Testis (tissue), 3 donors: ENCODE results near the gene SMOC2. TPM values are rescaled to one million over a fixed set of nuclear protein-coding genes. Genes with fewer than 3 reads are reported as not detected.

Source experiments
- DNase-seq: peaks from one replicate; pipeline ENCODE4 v3.0.0-alpha.2; 2019
- H3K27ac ChIP-seq, 2 donors: fragments of 200-600 bp; sonication (generic); one replicate each; pipeline ENCODE4 v1.5.1; 2019
- H3K27me3 ChIP-seq: fragments of 200-600 bp; sonication (generic); one replicate; pipeline ENCODE4 v1.5.1; 2019
- H3K36me3 ChIP-seq: fragments of 200-600 bp; sonication (generic); one replicate; pipeline ENCODE4 v1.5.1; 2017; ENCODE audit warnings: low read depth; ENCODE audit errors: missing control alignments
- H3K4me1 ChIP-seq: fragments of 200-600 bp; sonication (generic); one replicate; pipeline ENCODE4 v1.5.1; 2019
- H3K4me3 ChIP-seq, 2 donors: fragments of 200-600 bp; sonication (generic); one replicate each; pipeline ENCODE4 v1.5.1; 2017 to 2019
- H3K9me3 ChIP-seq: fragments of 200-600 bp; sonication (generic); one replicate; pipeline ENCODE4 v1.5.1; 2017
- CTCF ChIP-seq, 3 experiments: fragments of 450-650 bp in 2 of 3; fragments of 200-600 bp in 1 of 3; sonication (generic) in 1 of 3; IDR thresholded peaks; one replicate each; pipeline ENCODE4 v1.5.1; 2016 to 2019; ENCODE audit warnings: antibody characterized with exemption in 3 of 3, mild to moderate bottlenecking in 2 of 3, moderate library complexity in 1 of 3
- POLR2A ChIP-seq: fragments of 450-650 bp; IDR thresholded peaks from one replicate; pipeline ENCODE4 v1.6.1; 2017; ENCODE audit warnings: antibody characterized with exemption, mild to moderate bottlenecking, moderate library complexity
- WGBS, 2 donors: methylation state at CpG; one replicate each; pipeline ENCODE4 v1.1.5; 2018; 5-methylcytosine and 5-hydroxymethylcytosine counted together
- intact Hi-C: fragments of 100-400 bp; cut with DNase I; formaldehyde crosslinking; loops from one replicate; pipeline ENCODE4 v1.15.1; 2023; ENCODE audit warnings: low total_unique reads
- polyA plus RNA-seq: library from polyadenylated mRNA; stranded (reverse); fragments of 350-450 nt; fragmentation: Illumina TruSeq; extraction: RNeasy Lipid Tissue Mini Kit (QIAGEN cat#74804); gene quantifications from one replicate; pipeline ENCODE4 v1.2.3, GENCODE V29; 2014; ENCODE audit warnings: low read depth, low replicate concordance; ENCODE audit not compliant: insufficient read depth
- total RNA-seq, 2 donors: library from RNA; depleted of rRNA; stranded (reverse); fragments of >200 nt; gene quantifications; one replicate each; pipeline ENCODE4 v1.2.3, GENCODE V29; 2016

The SMOC2 gene
- total and polyA plus RNA-seq, 3 donors from 2014 or later, result 78.4 to 140 (median 110) TPM

GRCh38 chr6:168575346-168576098 is 134.5 kb downstream of the SMOC2 start:
- intact Hi-C loops, result no loop called here
- no peak overlapping the region for H3K4me3 ChIP-seq

GRCh38 chr6:168576388-168576787 is 135.4 kb downstream of the SMOC2 start:
- intact Hi-C loops, result no loop called here
- Histone ChIP-seq H3K27me3 (no peaks in the 10 kb centered on the region), H3K4me1 (peaks cover 39% of the 10 kb centered on the region), H3K36me3 (no peaks in the 10 kb centered on the region), H3K27ac (peak overlapping the region in 1 of 2 donors; percentile 22), H3K4me3 (no peak overlapping the region), H3K9me3 (no peaks in the 10 kb centered on the region)
- no peak for DNase-seq
- WGBS, 2 donors, result 89 to 98% methylated on average over 14 of the region's 14 CpGs
- no peak for TF ChIP-seq CTCF (IDR thresholded peaks at IDR 0.05)
- TF ChIP-seq POLR2A, result no peak

More at GRCh38 chr6:168575346-168576098, 134.5 kb downstream of the SMOC2 start:
- 92 to 93% methylated on average over 15 of the region's 15 CpGs for WGBS, 2 donors
- Histone ChIP-seq H3K4me1 (peaks cover 39% of the 10 kb centered on the region), H3K27me3 (no peaks in the 10 kb centered on the region), H3K36me3 (no peaks in the 10 kb centered on the region), H3K9me3 (no peaks in the 10 kb centered on the region), H3K27ac (peak overlapping the region in 1 of 2 donors; percentile 55)
- no peak for DNase-seq
- TF ChIP-seq POLR2A, result no peak
- TF ChIP-seq CTCF (IDR thresholded peaks at IDR 0.05), result no peak

DNA sequence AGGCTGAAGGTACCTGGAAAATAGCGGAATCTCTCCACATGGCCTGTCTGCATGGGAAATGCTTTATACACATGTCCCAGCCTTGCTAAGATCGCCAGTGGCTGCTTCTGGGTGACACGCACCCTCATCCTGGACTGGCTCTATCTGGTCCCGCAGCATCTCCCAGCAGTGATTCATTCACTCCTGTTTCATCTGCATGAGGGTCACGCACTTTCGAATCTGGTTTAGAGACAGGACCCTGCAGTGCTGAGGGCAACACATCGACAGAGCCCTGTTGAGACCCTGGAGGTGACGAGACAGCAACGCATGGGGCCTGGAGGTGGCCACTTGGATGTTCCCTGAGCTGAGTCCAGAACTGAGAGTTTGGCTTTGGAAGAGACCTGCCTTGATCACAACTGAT is 136.5 kb downstream of the SMOC2 start:
- no peak overlapping the region for H3K4me3 ChIP-seq
- H3K27ac ChIP-seq, result peak overlapping the region in 1 of 2 donors; percentile 17
- no peak for TF ChIP-seq POLR2A
- TF ChIP-seq CTCF (IDR thresholded peaks at IDR 0.05), result no peak
- DNase-seq, result no peak
- H3K9me3 ChIP-seq, result no peaks in the 10 kb centered on the region
- H3K36me3 ChIP-seq, result no peaks in the 10 kb centered on the region
- H3K4me1 ChIP-seq, result peaks cover 39% of the 10 kb centered on the region
- WGBS, 2 donors, result 97% methylated on average over 9 of the region's 9 CpGs
- H3K27me3 ChIP-seq, result no peaks in the 10 kb centered on the region
- intact Hi-C loops, result no loop called here

DNA sequence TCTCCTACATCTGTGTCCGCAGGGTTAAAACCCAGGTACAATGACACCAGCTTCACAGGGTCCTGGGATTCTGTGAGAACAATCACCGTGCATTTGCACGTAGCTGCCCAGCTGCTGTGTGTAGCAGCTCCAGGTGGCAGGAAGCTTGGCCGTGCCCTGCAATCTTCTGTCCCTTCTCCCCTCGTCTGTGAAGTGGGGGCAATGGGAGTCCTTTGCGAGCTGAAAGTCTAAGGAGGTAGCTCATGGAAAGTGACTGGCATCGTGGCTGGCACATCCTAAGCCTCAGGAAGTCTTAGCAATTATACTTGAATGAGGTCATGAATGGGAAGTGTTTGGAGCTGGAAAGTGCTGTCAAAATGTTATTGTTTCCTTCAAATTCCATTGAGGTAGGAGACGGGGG is 137.1 kb downstream of the SMOC2 start:
- DNase-seq, result no peak
- intact Hi-C loops, result no loop called here

More for the DNA sequence above, 137.1 kb downstream of the SMOC2 start:
- H3K9me3 ChIP-seq, result no peaks in the 10 kb centered on the region
- peak overlapping the region in 1 of 2 donors; percentile 17 for H3K27ac ChIP-seq
- H3K4me1 ChIP-seq, result peaks cover 41% of the 10 kb centered on the region
- H3K36me3 ChIP-seq, result no peaks in the 10 kb centered on the region
- no peaks in the 10 kb centered on the region for H3K27me3 ChIP-seq
- 71 to 81% methylated on average over 8 of the region's 8 CpGs for WGBS, 2 donors
- TF ChIP-seq POLR2A (no peak), CTCF (IDR thresholded peaks at IDR 0.05) (no peak)
- H3K4me3 ChIP-seq, result no peak overlapping the region
